ENCODE data around the gene C1QL2. TPM values are rescaled to one million over a fixed set of nuclear protein-coding genes. Genes with fewer than 3 reads are reported as not detected.

Gene C1QL2
- total RNA-seq, 1 experiment from 2014 or later, result 0.81 TPM

DNA sequence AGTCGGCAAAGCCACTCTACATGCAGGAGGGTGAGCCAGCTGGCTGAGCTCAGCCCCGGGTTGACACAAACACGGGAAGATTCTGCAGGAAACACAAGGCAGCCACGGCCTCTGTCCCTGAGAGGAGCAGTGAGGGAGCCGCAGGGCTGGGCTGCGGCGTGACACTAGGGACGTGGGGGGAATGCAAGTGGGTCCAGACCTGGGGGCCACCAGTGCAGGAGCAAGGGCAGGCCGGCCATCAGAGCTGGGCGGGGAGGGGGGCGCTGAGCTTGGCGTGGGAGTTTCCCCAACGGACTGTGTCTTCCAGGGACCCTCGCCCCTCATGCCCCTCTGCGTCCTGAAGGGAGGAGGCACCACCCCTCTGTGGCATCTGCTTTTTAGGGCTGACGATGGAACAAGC, 12.0 kb upstream of the C1QL2 start:
- H2BK12ac ChIP-seq (ENCODE audit: insufficient read length, low read depth, low read length), result no peak overlapping the region
- Mint-ChIP-seq H3K36me3 (ENCODE audit: insufficient read depth in 1 of 3, low read depth in 3 of 3) (peaks cover 0 to 7% (median 7%) of the 10 kb centered on the region in 3 experiments; a peak in 3 of 7 replicates), H3K27ac (no peak overlapping the region), H3K4me1 (peaks cover 7 to 10% of the 10 kb centered on the region in 2 experiments), H3K27me3 (ENCODE audit: low read depth) (peaks cover 10% of the 10 kb centered on the region), H3K9me3 (peaks cover 5 to 6% of the 10 kb centered on the region in 2 experiments; a peak in 4 of 5 replicates), H3K4me3 (no peak overlapping the region)
- H2BK15ac ChIP-seq (ENCODE audit: low read depth, low read length), result no peak overlapping the region
- H3K4ac ChIP-seq (ENCODE audit: low read depth, low read length), result no peak overlapping the region
- H3K18ac ChIP-seq (ENCODE audit: insufficient read length, low read depth, low read length), result no peak overlapping the region
- H3K56ac ChIP-seq (ENCODE audit: insufficient read length, low read depth, low read length), result no peak overlapping the region
- TF ChIP-seq, protein P1, sequence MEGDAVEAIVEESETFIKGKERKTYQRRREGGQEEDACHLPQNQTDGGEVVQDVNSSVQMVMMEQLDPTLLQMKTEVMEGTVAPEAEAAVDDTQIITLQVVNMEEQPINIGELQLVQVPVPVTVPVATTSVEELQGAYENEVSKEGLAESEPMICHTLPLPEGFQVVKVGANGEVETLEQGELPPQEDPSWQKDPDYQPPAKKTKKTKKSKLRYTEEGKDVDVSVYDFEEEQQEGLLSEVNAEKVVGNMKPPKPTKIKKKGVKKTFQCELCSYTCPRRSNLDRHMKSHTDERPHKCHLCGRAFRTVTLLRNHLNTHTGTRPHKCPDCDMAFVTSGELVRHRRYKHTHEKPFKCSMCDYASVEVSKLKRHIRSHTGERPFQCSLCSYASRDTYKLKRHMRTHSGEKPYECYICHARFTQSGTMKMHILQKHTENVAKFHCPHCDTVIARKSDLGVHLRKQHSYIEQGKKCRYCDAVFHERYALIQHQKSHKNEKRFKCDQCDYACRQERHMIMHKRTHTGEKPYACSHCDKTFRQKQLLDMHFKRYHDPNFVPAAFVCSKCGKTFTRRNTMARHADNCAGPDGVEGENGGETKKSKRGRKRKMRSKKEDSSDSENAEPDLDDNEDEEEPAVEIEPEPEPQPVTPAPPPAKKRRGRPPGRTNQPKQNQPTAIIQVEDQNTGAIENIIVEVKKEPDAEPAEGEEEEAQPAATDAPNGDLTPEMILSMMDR (conservative IDR thresholded peaks at IDR 0.05), result no peak
- no peak overlapping the region for H4K5ac ChIP-seq (ENCODE audit: insufficient read length, low read depth, low read length)
- H2BK120ac ChIP-seq (ENCODE audit: low read depth, low read length, poor library complexity, severe bottlenecking), result no peak overlapping the region
- H2AK5ac ChIP-seq (ENCODE audit: insufficient read length, low read length), result no peak overlapping the region
- H4K20me1 ChIP-seq (ENCODE audit: control insufficient read depth, insufficient read depth, insufficient read length), result no peaks in the 10 kb centered on the region
- no peaks in the 10 kb centered on the region for H3K79me2 ChIP-seq (ENCODE audit: insufficient read depth, low read length)
- H4K8ac ChIP-seq (replicated peaks; ENCODE audit: insufficient read length, low read depth, low read length), result no peak overlapping the region
- H3K27ac ChIP-seq (ENCODE audit: insufficient read length, low read depth, low read length), result no peak overlapping the region
- H3K4me2 ChIP-seq (ENCODE audit: insufficient read depth, insufficient read length, low read length), result no peak overlapping the region
- no peaks in the 10 kb centered on the region; the same call in 1 of the 2 replicates for H3K27me3 ChIP-seq (ENCODE audit: insufficient read depth, low read length)
- H2BK20ac ChIP-seq (ENCODE audit: low read depth, low read length, poor library complexity, severe bottlenecking), result no peak overlapping the region
- no peak for DNase-seq
- no peaks in the 10 kb centered on the region for H3K23me2 ChIP-seq (ENCODE audit: insufficient read length, low read depth, low read length, poor library complexity, severe bottlenecking)
- H3K23ac ChIP-seq (ENCODE audit: insufficient read length, low read depth, low read length), result no peak overlapping the region
- no CpG with 5 or more reads among the region's 16 CpGs for WGBS (ENCODE audit: extremely low coverage, insufficient read length, low lambda C conversion rate)
- H3T11ph ChIP-seq (ENCODE audit: low read length), result no peak overlapping the region
- no peak overlapping the region for H2BK5ac ChIP-seq (ENCODE audit: insufficient read length, low read length)
- H4K91ac ChIP-seq (ENCODE audit: insufficient read length, low read depth, low read length), result no peak overlapping the region
- no peaks in the 10 kb centered on the region for H3K79me1 ChIP-seq (ENCODE audit: insufficient read depth, low read depth, low read length, poor library complexity, severe bottlenecking)
- no peak overlapping the region for H2AFZ ChIP-seq (ENCODE audit: low read length)
- H3K9ac ChIP-seq (ENCODE audit: extremely low read depth, insufficient read length, low read length), result no peak overlapping the region
- H3K9me3 ChIP-seq (ENCODE audit: control insufficient read depth, low read depth, low read length), result no peaks in the 10 kb centered on the region
- H3K14ac ChIP-seq (ENCODE audit: insufficient read depth, low read length), result no peak overlapping the region; the same call in 1 of the 2 replicates
- no peaks in the 10 kb centered on the region for H3K4me1 ChIP-seq (ENCODE audit: insufficient read depth, low read length)
